ENCODE results near the gene VARS2.

Gene VARS2

DNA sequence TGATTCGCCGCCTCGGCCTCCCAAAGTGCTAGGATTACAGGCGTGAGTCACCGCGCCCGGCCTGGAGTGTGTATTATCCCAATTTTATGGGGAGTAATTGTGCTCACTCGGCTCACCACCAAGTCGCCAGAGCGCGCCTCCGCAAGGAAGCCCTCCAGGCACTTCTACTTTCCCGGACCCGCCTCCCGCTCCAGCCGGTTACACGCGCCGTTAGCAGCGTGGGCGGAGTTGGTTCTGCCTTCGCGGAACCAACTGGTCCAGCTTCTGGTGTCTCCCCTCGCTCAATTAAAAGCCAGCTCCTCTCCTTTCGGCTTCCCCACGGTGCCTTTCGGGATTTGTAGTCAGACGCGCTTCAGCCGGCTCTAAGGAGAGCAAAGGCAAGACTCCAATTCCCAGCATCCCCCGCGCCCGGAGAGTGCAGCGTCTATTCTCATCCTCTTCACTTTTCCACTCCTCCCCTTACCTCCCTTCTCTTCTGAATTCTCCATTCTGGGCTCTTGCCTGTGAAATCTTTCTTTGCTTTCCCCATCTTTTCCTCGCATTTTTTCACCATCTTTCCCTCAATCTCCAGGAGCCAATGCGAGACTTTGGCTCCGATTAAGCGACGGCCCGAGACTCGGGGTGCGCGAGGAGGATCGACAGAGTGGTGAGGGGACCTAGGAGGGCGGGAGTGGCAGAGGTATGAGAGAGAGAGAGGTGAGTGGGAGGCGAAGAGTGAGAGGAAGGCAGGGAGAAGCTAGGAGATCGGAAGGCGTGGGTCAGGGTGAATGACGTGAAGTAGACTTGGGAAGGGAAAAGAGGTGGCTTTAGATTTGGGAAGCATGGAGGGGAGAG, 6.1 kb upstream of the VARS2 start, which contains the start of gene GTF2H4 (continued):
- TF ChIP-seq MYNN (tag by site-specific recombination; IDR thresholded peaks at IDR 0.05; ENCODE audit: borderline replicate concordance) (peak; percentile 95), ZNF184 (tag by site-specific recombination; IDR thresholded peaks at IDR 0.05) (0 out of 2 replicates have a peak, but pooled peaks have one; percentile 85), ZNF174 (tag by site-specific recombination; IDR thresholded peaks at IDR 0.05) (no peak), ZNF768 (tag by site-specific recombination; IDR thresholded peaks at IDR 0.05) (no peak; the same call in 1 of the 2 replicates), ZNF473 (tag by site-specific recombination; IDR thresholded peaks at IDR 0.05) (no peak), ZFP37 (tag by site-specific recombination; IDR thresholded peaks at IDR 0.05) (peak; percentile 98), ZFP3 (tag by site-specific recombination; IDR thresholded peaks at IDR 0.05; ENCODE audit: low read depth) (0 out of 2 replicates have a peak, but pooled peaks have one; percentile 53), ZNF707 (tag by site-specific recombination; IDR thresholded peaks at IDR 0.05) (no peak; the same call in 1 of the 2 replicates), ZNF214 (tag by site-specific recombination; IDR thresholded peaks at IDR 0.05; ENCODE audit: borderline replicate concordance) (no peak), ZNF155 (tag by site-specific recombination; IDR thresholded peaks at IDR 0.05) (peak; percentile 13; the same call in 1 of the 2 replicates), ZNF202 (tag by site-specific recombination; IDR thresholded peaks at IDR 0.05; ENCODE audit: borderline replicate concordance) (no peak), ZNF248 (tag by site-specific recombination; IDR thresholded peaks at IDR 0.05) (no peak), KLF8 (tag by site-specific recombination; IDR thresholded peaks at IDR 0.05) (peak; percentile 100), YY1 (tag by site-specific recombination; IDR thresholded peaks at IDR 0.05) (peak; percentile 87)
- TF ChIP-seq, protein P1, sequence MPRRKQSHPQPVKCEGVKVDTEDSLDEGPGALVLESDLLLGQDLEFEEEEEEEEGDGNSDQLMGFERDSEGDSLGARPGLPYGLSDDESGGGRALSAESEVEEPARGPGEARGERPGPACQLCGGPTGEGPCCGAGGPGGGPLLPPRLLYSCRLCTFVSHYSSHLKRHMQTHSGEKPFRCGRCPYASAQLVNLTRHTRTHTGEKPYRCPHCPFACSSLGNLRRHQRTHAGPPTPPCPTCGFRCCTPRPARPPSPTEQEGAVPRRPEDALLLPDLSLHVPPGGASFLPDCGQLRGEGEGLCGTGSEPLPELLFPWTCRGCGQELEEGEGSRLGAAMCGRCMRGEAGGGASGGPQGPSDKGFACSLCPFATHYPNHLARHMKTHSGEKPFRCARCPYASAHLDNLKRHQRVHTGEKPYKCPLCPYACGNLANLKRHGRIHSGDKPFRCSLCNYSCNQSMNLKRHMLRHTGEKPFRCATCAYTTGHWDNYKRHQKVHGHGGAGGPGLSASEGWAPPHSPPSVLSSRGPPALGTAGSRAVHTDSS (tag by site-specific recombination; IDR thresholded peaks at IDR 0.05): peak; percentile 56; the same call in 1 of the 2 replicates
- TF ChIP-seq, protein P2, sequence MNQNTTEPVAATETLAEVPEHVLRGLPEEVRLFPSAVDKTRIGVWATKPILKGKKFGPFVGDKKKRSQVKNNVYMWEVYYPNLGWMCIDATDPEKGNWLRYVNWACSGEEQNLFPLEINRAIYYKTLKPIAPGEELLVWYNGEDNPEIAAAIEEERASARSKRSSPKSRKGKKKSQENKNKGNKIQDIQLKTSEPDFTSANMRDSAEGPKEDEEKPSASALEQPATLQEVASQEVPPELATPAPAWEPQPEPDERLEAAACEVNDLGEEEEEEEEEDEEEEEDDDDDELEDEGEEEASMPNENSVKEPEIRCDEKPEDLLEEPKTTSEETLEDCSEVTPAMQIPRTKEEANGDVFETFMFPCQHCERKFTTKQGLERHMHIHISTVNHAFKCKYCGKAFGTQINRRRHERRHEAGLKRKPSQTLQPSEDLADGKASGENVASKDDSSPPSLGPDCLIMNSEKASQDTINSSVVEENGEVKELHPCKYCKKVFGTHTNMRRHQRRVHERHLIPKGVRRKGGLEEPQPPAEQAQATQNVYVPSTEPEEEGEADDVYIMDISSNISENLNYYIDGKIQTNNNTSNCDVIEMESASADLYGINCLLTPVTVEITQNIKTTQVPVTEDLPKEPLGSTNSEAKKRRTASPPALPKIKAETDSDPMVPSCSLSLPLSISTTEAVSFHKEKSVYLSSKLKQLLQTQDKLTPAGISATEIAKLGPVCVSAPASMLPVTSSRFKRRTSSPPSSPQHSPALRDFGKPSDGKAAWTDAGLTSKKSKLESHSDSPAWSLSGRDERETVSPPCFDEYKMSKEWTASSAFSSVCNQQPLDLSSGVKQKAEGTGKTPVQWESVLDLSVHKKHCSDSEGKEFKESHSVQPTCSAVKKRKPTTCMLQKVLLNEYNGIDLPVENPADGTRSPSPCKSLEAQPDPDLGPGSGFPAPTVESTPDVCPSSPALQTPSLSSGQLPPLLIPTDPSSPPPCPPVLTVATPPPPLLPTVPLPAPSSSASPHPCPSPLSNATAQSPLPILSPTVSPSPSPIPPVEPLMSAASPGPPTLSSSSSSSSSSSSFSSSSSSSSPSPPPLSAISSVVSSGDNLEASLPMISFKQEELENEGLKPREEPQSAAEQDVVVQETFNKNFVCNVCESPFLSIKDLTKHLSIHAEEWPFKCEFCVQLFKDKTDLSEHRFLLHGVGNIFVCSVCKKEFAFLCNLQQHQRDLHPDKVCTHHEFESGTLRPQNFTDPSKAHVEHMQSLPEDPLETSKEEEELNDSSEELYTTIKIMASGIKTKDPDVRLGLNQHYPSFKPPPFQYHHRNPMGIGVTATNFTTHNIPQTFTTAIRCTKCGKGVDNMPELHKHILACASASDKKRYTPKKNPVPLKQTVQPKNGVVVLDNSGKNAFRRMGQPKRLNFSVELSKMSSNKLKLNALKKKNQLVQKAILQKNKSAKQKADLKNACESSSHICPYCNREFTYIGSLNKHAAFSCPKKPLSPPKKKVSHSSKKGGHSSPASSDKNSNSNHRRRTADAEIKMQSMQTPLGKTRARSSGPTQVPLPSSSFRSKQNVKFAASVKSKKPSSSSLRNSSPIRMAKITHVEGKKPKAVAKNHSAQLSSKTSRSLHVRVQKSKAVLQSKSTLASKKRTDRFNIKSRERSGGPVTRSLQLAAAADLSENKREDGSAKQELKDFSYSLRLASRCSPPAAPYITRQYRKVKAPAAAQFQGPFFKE (tag by site-specific recombination; IDR thresholded peaks at IDR 0.05; ENCODE audit: borderline replicate concordance): no peak; the same call in 1 of the 2 replicates
- TF ChIP-seq, protein P3, sequence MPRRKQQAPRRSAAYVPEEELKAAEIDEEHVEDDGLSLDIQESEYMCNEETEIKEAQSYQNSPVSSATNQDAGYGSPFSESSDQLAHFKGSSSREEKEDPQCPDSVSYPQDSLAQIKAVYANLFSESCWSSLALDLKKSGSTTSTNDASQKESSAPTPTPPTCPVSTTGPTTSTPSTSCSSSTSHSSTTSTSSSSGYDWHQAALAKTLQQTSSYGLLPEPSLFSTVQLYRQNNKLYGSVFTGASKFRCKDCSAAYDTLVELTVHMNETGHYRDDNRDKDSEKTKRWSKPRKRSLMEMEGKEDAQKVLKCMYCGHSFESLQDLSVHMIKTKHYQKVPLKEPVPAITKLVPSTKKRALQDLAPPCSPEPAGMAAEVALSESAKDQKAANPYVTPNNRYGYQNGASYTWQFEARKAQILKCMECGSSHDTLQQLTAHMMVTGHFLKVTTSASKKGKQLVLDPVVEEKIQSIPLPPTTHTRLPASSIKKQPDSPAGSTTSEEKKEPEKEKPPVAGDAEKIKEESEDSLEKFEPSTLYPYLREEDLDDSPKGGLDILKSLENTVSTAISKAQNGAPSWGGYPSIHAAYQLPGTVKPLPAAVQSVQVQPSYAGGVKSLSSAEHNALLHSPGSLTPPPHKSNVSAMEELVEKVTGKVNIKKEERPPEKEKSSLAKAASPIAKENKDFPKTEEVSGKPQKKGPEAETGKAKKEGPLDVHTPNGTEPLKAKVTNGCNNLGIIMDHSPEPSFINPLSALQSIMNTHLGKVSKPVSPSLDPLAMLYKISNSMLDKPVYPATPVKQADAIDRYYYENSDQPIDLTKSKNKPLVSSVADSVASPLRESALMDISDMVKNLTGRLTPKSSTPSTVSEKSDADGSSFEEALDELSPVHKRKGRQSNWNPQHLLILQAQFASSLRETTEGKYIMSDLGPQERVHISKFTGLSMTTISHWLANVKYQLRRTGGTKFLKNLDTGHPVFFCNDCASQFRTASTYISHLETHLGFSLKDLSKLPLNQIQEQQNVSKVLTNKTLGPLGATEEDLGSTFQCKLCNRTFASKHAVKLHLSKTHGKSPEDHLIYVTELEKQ (tag by site-specific recombination; IDR thresholded peaks at IDR 0.05; ENCODE audit: borderline replicate concordance): 0 out of 2 replicates have a peak, but pooled peaks have one; percentile 50
- TF ChIP-seq, protein P4, sequence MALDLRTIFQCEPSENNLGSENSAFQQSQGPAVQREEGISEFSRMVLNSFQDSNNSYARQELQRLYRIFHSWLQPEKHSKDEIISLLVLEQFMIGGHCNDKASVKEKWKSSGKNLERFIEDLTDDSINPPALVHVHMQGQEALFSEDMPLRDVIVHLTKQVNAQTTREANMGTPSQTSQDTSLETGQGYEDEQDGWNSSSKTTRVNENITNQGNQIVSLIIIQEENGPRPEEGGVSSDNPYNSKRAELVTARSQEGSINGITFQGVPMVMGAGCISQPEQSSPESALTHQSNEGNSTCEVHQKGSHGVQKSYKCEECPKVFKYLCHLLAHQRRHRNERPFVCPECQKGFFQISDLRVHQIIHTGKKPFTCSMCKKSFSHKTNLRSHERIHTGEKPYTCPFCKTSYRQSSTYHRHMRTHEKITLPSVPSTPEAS (tag by site-specific recombination; IDR thresholded peaks at IDR 0.05): peak; percentile 43; the same call in 1 of the 2 replicates
- TF ChIP-seq, protein P5, sequence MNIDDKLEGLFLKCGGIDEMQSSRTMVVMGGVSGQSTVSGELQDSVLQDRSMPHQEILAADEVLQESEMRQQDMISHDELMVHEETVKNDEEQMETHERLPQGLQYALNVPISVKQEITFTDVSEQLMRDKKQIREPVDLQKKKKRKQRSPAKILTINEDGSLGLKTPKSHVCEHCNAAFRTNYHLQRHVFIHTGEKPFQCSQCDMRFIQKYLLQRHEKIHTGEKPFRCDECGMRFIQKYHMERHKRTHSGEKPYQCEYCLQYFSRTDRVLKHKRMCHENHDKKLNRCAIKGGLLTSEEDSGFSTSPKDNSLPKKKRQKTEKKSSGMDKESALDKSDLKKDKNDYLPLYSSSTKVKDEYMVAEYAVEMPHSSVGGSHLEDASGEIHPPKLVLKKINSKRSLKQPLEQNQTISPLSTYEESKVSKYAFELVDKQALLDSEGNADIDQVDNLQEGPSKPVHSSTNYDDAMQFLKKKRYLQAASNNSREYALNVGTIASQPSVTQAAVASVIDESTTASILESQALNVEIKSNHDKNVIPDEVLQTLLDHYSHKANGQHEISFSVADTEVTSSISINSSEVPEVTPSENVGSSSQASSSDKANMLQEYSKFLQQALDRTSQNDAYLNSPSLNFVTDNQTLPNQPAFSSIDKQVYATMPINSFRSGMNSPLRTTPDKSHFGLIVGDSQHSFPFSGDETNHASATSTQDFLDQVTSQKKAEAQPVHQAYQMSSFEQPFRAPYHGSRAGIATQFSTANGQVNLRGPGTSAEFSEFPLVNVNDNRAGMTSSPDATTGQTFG (tag by site-specific recombination; IDR thresholded peaks at IDR 0.05; ENCODE audit: borderline replicate concordance): peak; percentile 86; the same call in 1 of the 2 replicates
- TF ChIP-seq, protein P6, sequence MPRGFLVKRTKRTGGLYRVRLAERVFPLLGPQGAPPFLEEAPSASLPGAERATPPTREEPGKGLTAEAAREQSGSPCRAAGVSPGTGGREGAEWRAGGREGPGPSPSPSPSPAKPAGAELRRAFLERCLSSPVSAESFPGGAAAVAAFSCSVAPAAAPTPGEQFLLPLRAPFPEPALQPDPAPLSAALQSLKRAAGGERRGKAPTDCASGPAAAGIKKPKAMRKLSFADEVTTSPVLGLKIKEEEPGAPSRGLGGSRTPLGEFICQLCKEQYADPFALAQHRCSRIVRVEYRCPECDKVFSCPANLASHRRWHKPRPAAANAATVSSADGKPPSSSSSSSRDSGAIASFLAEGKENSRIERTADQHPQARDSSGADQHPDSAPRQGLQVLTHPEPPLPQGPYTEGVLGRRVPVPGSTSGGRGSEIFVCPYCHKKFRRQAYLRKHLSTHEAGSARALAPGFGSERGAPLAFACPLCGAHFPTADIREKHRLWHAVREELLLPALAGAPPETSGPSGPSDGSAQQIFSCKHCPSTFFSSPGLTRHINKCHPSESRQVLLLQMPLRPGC (tag by site-specific recombination; IDR thresholded peaks at IDR 0.05): peak; percentile 88; the same call in 1 of the 2 replicates
